SU-DHL-6 (cell line): ENCODE data around the gene SALL1.

Experiments used
- H2AFZ ChIP-seq: fragments of 200-600 bp; sonication (generic); 2 replicates; pipeline ENCODE4 v1.6.1; 2014; ENCODE audit warnings: low read depth, mild to moderate bottlenecking, moderate library complexity, mixed read lengths, antibody characterized with exemption, low read length; ENCODE audit not compliant: severe bottlenecking
- H3F3A ChIP-seq: fragments of 200-600 bp; shearing (Covaris generic); 2 replicates; pipeline ENCODE4 v1.6.0; 2016; ENCODE audit warnings: antibody characterized with exemption, mild to moderate bottlenecking; ENCODE audit not compliant: insufficient read depth
- H3K27ac ChIP-seq: fragments of 200-600 bp; sonication (generic); 2 replicates; pipeline ENCODE4 v1.5.1; 2016; ENCODE audit warnings: low read depth, mild to moderate bottlenecking, low read length, moderate library complexity, mixed read lengths
- H3K27me3 ChIP-seq: fragments of 200-600 bp; sonication (generic), shearing (Covaris generic); 2 replicates; pipeline ENCODE4 v1.6.0; 2014; ENCODE audit warnings: mild to moderate bottlenecking, low read length
- H3K36me3 ChIP-seq: fragments of 200-600 bp; sonication (generic); 2 replicates; pipeline ENCODE4 v1.6.1; 2014; ENCODE audit warnings: mild to moderate bottlenecking, low read length, mixed read lengths
- H3K4me2 ChIP-seq: fragments of 300-600, 200-600 bp; shearing (Covaris generic), sonication (generic); 2 replicates; pipeline ENCODE4 v1.6.0; 2014; ENCODE audit warnings: low read length, low read depth, mild to moderate bottlenecking; ENCODE audit not compliant: poor library complexity, severe bottlenecking
- H3K4me3 ChIP-seq: fragments of 200-600 bp; sonication (generic); 2 replicates; pipeline ENCODE4 v1.5.1; 2014; ENCODE audit warnings: antibody characterized with exemption, low read length, mild to moderate bottlenecking, mixed read lengths; ENCODE audit not compliant: insufficient read depth, poor library complexity, severe bottlenecking
- H3K79me2 ChIP-seq: fragments of 200-600 bp; sonication (generic); 2 replicates; pipeline ENCODE4 v1.6.1; 2014; ENCODE audit warnings: mild to moderate bottlenecking, low read length, moderate library complexity; ENCODE audit not compliant: insufficient read depth
- H3K9ac ChIP-seq: fragments of 200-600 bp; sonication (generic); 2 replicates; pipeline ENCODE4 v1.7.0; 2014; ENCODE audit warnings: mild to moderate bottlenecking, low read length
- H3K9me2 ChIP-seq: fragments of 200-600 bp; sonication (generic); replicated peaks from 2 replicates; pipeline ENCODE4 v1.6.1; 2014; ENCODE audit warnings: low read length; ENCODE audit not compliant: insufficient read depth
- H3K9me3 ChIP-seq: fragments of 200-600 bp; sonication (generic); 2 replicates; pipeline ENCODE4 v1.6.1; 2014; ENCODE audit warnings: low read length, mixed read lengths; ENCODE audit not compliant: insufficient read depth
- H4K20me1 ChIP-seq: fragments of 200-600 bp; sonication (generic); 2 replicates; pipeline ENCODE4 v1.6.1; 2014; ENCODE audit warnings: low read depth, mild to moderate bottlenecking, antibody characterized with exemption, low read length, moderate library complexity, mixed read lengths
- EZH2phosphoT487 ChIP-seq: fragments of 200-600 bp; sonication (generic), shearing (Covaris generic); conservative IDR thresholded peaks from 2 replicates; pipeline ENCODE4 v1.6.1; 2018; ENCODE audit warnings: mild to moderate bottlenecking, antibody characterized with exemption, low read length, moderate library complexity, mixed read lengths
- TF ChIP-seq, protein P1 (sequence below): fragments of 200-600 bp; sonication (generic); IDR thresholded peaks from one replicate; pipeline ENCODE4 v1.5.1; 2017; ENCODE audit warnings: antibody characterized with exemption, mild to moderate bottlenecking, low read length, moderate library complexity; ENCODE audit not compliant: insufficient read depth, poor library complexity, severe bottlenecking

SALL1 gene

DNA sequence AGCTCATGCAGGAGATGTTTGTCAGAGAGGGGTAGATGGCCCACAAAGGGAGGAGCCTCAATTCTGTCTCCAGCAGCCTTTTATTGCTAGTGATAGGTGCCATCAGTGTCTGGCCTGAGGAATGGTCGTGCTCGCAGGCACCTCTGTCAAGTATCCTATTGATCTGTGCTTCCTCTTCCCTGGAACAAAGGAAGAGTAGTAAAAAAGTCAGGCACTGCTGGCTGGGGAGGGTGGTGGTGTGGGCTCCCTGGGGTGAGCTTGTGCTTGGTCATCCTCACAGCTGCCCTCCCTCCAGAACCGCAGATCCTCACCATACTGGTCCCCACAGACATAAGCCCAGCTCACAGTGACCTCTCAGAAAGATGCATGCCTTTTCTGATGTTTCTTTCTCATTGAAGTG, 15.0 kb upstream of the SALL1 start:
- H3K79me2 ChIP-seq = no peaks in the 10 kb centered on the region
- no peak for TF ChIP-seq EZH2phosphoT487
- TF ChIP-seq, protein P1, sequence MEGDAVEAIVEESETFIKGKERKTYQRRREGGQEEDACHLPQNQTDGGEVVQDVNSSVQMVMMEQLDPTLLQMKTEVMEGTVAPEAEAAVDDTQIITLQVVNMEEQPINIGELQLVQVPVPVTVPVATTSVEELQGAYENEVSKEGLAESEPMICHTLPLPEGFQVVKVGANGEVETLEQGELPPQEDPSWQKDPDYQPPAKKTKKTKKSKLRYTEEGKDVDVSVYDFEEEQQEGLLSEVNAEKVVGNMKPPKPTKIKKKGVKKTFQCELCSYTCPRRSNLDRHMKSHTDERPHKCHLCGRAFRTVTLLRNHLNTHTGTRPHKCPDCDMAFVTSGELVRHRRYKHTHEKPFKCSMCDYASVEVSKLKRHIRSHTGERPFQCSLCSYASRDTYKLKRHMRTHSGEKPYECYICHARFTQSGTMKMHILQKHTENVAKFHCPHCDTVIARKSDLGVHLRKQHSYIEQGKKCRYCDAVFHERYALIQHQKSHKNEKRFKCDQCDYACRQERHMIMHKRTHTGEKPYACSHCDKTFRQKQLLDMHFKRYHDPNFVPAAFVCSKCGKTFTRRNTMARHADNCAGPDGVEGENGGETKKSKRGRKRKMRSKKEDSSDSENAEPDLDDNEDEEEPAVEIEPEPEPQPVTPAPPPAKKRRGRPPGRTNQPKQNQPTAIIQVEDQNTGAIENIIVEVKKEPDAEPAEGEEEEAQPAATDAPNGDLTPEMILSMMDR = no peak
- no peaks in the 10 kb centered on the region for H3K9me2 ChIP-seq
- no peaks in the 10 kb centered on the region for H3K36me3 ChIP-seq
- H3F3A ChIP-seq = no peaks in the 10 kb centered on the region
- no peaks in the 10 kb centered on the region for H4K20me1 ChIP-seq
- H3K4me3 ChIP-seq = no peak overlapping the region
- H3K9me3 ChIP-seq = no peaks in the 10 kb centered on the region
- no peak overlapping the region for H2AFZ ChIP-seq
- H3K27me3 ChIP-seq = no peaks in the 10 kb centered on the region
- no peak overlapping the region for H3K27ac ChIP-seq
- H3K9ac ChIP-seq = no peak overlapping the region
- H3K4me2 ChIP-seq = no peak overlapping the region

DNA sequence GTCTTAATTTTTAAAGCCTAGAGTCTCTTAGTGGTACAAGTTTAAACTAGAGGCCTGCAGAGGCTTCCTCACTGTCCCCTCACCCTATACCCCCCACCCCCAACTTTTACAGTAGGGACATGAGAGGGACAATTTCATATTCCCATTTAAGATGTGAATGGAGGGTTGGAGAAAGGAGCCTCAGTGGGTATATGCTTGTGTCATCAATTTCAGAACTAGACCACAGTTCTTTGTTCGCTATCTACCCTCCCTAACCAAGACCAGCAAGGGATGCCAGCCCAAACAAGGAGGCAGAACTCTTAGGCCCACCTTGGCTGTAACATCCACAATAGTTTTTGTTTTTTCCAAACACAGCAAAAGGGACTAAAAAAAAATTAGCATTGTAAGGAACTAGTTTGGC, 14.0 kb upstream of the SALL1 start:
- H3K4me2 ChIP-seq = no peak overlapping the region
- no peaks in the 10 kb centered on the region for H3K9me2 ChIP-seq
- no peaks in the 10 kb centered on the region for H3K79me2 ChIP-seq
- H4K20me1 ChIP-seq = no peaks in the 10 kb centered on the region
- no peaks in the 10 kb centered on the region for H3F3A ChIP-seq
- no peak overlapping the region for H2AFZ ChIP-seq
- TF ChIP-seq EZH2phosphoT487 = no peak
- TF ChIP-seq, protein P1 = no peak
- H3K27me3 ChIP-seq = no peaks in the 10 kb centered on the region
- H3K27ac ChIP-seq = no peak overlapping the region
- H3K9me3 ChIP-seq = no peaks in the 10 kb centered on the region
- H3K36me3 ChIP-seq = no peaks in the 10 kb centered on the region
- H3K9ac ChIP-seq = no peak overlapping the region
- H3K4me3 ChIP-seq = no peak overlapping the region

DNA sequence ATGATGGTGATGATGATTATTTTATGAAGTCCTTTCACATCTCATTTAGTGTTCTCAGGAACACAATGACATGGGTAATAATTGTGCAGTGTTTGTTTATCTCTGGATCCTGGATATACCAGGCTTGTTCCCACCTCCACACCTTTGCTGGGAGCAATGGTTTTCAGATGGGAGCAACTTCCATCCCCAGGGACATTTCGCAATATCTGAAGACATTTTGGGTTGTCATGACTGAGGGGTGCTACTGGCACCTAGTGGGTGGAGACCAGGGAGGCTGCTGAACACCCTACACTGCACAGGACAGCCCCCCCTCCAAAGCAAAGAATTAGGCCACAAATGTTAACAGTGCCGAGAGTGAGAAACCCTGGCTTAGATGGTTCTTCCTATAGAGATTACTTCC, 13.5 kb upstream of the SALL1 start:
- Histone ChIP-seq H3K4me2 (no peak overlapping the region), H3K4me3 (no peak overlapping the region), H3K27me3 (no peaks in the 10 kb centered on the region), H3K27ac (no peak overlapping the region), H3K79me2 (no peaks in the 10 kb centered on the region), H3K9me2 (no peaks in the 10 kb centered on the region), H3K9me3 (no peaks in the 10 kb centered on the region), H3K9ac (no peak overlapping the region), H3F3A (no peaks in the 10 kb centered on the region), H3K36me3 (no peaks in the 10 kb centered on the region), H4K20me1 (no peaks in the 10 kb centered on the region), H2AFZ (no peak overlapping the region)
- TF ChIP-seq EZH2phosphoT487 = no peak
- TF ChIP-seq, protein P1 = no peak
